Ishikawa (cell line): ENCODE data around the gene MAS1.

Source experiments
- CEBPB ChIP-seq: IDR thresholded peaks from 2 replicates; pipeline ENCODE4 v1.6.1; 2012
- CREB1 ChIP-seq: IDR thresholded peaks from 2 replicates; pipeline ENCODE4 v1.6.1; 2012; ENCODE audit warnings: low read depth
- EGR1 ChIP-seq: IDR thresholded peaks from 2 replicates; pipeline ENCODE4 v1.6.1; 2012
- EP300 ChIP-seq: IDR thresholded peaks from 2 replicates; pipeline ENCODE4 v1.6.1; 2012; ENCODE audit warnings: borderline replicate concordance
- FOXM1 ChIP-seq: IDR thresholded peaks from 2 replicates; pipeline ENCODE4 v1.6.1; 2012; ENCODE audit warnings: low read depth, borderline replicate concordance
- MAX ChIP-seq: IDR thresholded peaks from 2 replicates; pipeline ENCODE4 v1.6.1; 2012
- NFIC ChIP-seq: IDR thresholded peaks from 2 replicates; pipeline ENCODE4 v1.6.1; 2012
- RAD21 ChIP-seq: IDR thresholded peaks from 2 replicates; pipeline ENCODE4 v1.6.1; 2012; ENCODE audit warnings: low read depth
- REST ChIP-seq: IDR thresholded peaks from 2 replicates; pipeline ENCODE4 v1.6.1; 2012; ENCODE audit warnings: low read depth, mild to moderate bottlenecking
- TAF1 ChIP-seq: IDR thresholded peaks from 2 replicates; pipeline ENCODE4 v1.6.1; 2012; ENCODE audit warnings: low read depth, mild to moderate bottlenecking
- TCF12 ChIP-seq: IDR thresholded peaks from 2 replicates; pipeline ENCODE4 v1.6.1; 2012; ENCODE audit warnings: low read depth
- TEAD4 ChIP-seq: IDR thresholded peaks from 2 replicates; pipeline ENCODE4 v1.6.1; 2012
- USF1 ChIP-seq: IDR thresholded peaks from 2 replicates; pipeline ENCODE4 v1.6.1; 2012
- YY1 ChIP-seq: IDR thresholded peaks from 2 replicates; pipeline ENCODE4 v1.6.1; 2012; ENCODE audit warnings: low read depth
- ZBTB7A ChIP-seq: IDR thresholded peaks from 2 replicates; pipeline ENCODE4 v1.6.1; 2012; ENCODE audit warnings: low read depth

Gene MAS1

GRCh38 chr6:159890792-159891191, at the start of gene MAS1:
Gene MAS1, plus strand, starts transcription at chr6:159890988. Its CDS starts 15,968 bp downstream, at chr6:159906956.
- TF ChIP-seq NFIC: no peak
- TF ChIP-seq ZBTB7A: no peak
- no peak for TF ChIP-seq EP300
- TF ChIP-seq TCF12: no peak
- TF ChIP-seq USF1: no peak
- TF ChIP-seq TAF1: no peak
- TF ChIP-seq CEBPB: no peak
- no peak for TF ChIP-seq EGR1
- TF ChIP-seq TEAD4: no peak
- TF ChIP-seq REST: no peak

- no peak for TF ChIP-seq YY1
- TF ChIP-seq RAD21: peak; percentile 28; the same call in 1 of the 2 replicates
These were observed 48.8 kb upstream of the MAS1 start for GRCh38 chr6:159842035-159842434.

GRCh38 chr6:159844737-159845645, 45.8 kb upstream of the MAS1 start:
- TF ChIP-seq TAF1 (no peak), MAX (no peak), ZBTB7A (no peak), TEAD4 (no peak)

- TF ChIP-seq EP300 (no peak), RAD21 (peak; percentile 23; the same call in 1 of the 2 replicates)
These were observed 37.9 kb upstream of the MAS1 start for GRCh38 chr6:159852877-159853276.

- TF ChIP-seq RAD21 (no peak), EGR1 (no peak), CEBPB (no peak), USF1 (no peak), ZBTB7A (no peak), NFIC (no peak), TCF12 (no peak), MAX (no peak), YY1 (no peak), TAF1 (no peak), TEAD4 (no peak), CREB1 (no peak), REST (no peak), EP300 (no peak), FOXM1 (no peak)
These were observed 37.0 kb upstream of the MAS1 start for GRCh38 chr6:159853754-159854153.

GRCh38 chr6:159854959-159855358, 35.8 kb upstream of the MAS1 start:
- TF ChIP-seq YY1: no peak
- no peak for TF ChIP-seq TAF1
- no peak for TF ChIP-seq CEBPB
- no peak for TF ChIP-seq MAX
- no peak for TF ChIP-seq NFIC
- TF ChIP-seq EGR1: no peak
- TF ChIP-seq RAD21: no peak
- no peak for TF ChIP-seq TCF12
- no peak for TF ChIP-seq CREB1
- no peak for TF ChIP-seq ZBTB7A
- no peak for TF ChIP-seq TEAD4
- TF ChIP-seq USF1: no peak
